HCT116 (cell line): Measurements from ENCODE around the gene RPRD1B. TPM values are rescaled to one million over a fixed set of nuclear protein-coding genes. Genes with fewer than 3 reads are reported as not detected.

Source experiments
- ATAC-seq: fragments of 200-7000 bp; cut with Tn5 transposase; 2 replicates; pipeline ENCODE4 v1.9.1; 2020; ENCODE audit warnings: mild to moderate bottlenecking, moderate library complexity
- BruUV-seq: library from RNA; stranded (reverse); fragments of 400-500 nt; replicated peaks from 2 replicates; lab custom pipeline; 2021; lab: Mats Ljungman, UMichigan
- CTCF ChIA-PET: fragments of 300-600 bp; sonication (Branson Sonifier 250); formaldehyde crosslinking; loops from one replicate; lab custom pipeline; 2021; ENCODE audit warnings: antibody characterized with exemption; lab: Charles Lee
- POLR2A ChIA-PET: fragments of 300-600, 350-600 bp; sonication (Branson Sonifier 250); formaldehyde crosslinking; loops from one replicate; lab custom pipeline; 2021; ENCODE audit warnings: antibody characterized with exemption; lab: Charles Lee
- RAD21 ChIA-PET, 2 experiments: fragments of 300-600 bp; sonication (Branson Sonifier 250); formaldehyde crosslinking; loops; one replicate each; lab custom pipeline; 2023; ENCODE audit warnings: low total read pairs in 2 of 2; ENCODE audit not compliant: uncharacterized antibody in 2 of 2, unreplicated experiment in 2 of 2, low non-redundant PET in 1 of 2; lab: Charles Lee
- DNase-seq: peaks from one replicate; pipeline ENCODE4 v3.0.0-alpha.2; 2010; ENCODE audit warnings: low read depth, low spot score
- H2AFZ ChIP-seq: fragments of 200-600 bp; shearing (Covaris generic), sonication (generic); 2 replicates; pipeline ENCODE4 v1.6.1; 2017; ENCODE audit warnings: low read depth, mixed run types, mixed read lengths, antibody characterized with exemption, low read length; ENCODE audit not compliant: poor library complexity, severe bottlenecking
- H3K27ac ChIP-seq: 2 replicates; pipeline ENCODE4 v1.5.1; 2012; ENCODE audit warnings: low read depth, low read length
- H3K27me3 ChIP-seq: fragments of 200-600 bp; sonication (generic); 2 replicates; pipeline ENCODE4 v1.6.1; 2016; ENCODE audit warnings: mixed run types, low read length, mixed read lengths; ENCODE audit not compliant: insufficient read depth
- H3K36me3 ChIP-seq, 2 experiments: fragments of 200-500 bp in 1 of 2; fragments of 200-600 bp in 1 of 2; sonication (Bioruptor generic) in 1 of 2; sonication (generic) in 1 of 2; 2 replicates each; pipeline versions ENCODE4 v1.5.1 to v1.6.1; 2014 to 2016; ENCODE audit warnings: low read length in 2 of 2, inconsistent platforms in 1 of 2, mixed read lengths in 1 of 2, mixed run types in 1 of 2; ENCODE audit not compliant: insufficient read depth in 2 of 2, control insufficient read depth in 1 of 2
- H3K4me1 ChIP-seq, 2 experiments: fragments of 200-600 bp in 1 of 2; sonication (generic) in 1 of 2; 2 replicates each; pipeline versions ENCODE4 v1.5.1 to v1.6.1; 2012 to 2017; ENCODE audit warnings: low read length in 2 of 2, inconsistent platforms in 1 of 2, mild to moderate bottlenecking in 1 of 2, mixed read lengths in 1 of 2, mixed run types in 1 of 2, moderate library complexity in 1 of 2; ENCODE audit not compliant: insufficient read depth in 2 of 2, control insufficient read depth in 1 of 2
- H3K4me2 ChIP-seq: fragments of 200-600 bp; sonication (generic); 2 replicates; pipeline ENCODE4 v1.6.1; 2017; ENCODE audit warnings: mixed run types, low read length, mixed read lengths
- H3K4me3 ChIP-seq, 2 experiments: fragments of 200-600 bp in 1 of 2; sonication (generic) in 1 of 2; replicated peaks in 1 of 2; 2 replicates each; pipeline ENCODE4 v1.5.1; 2011 to 2016; ENCODE audit warnings: low read length in 2 of 2, control low read depth in 1 of 2, low read depth in 1 of 2, mild to moderate bottlenecking in 1 of 2, mixed read lengths in 1 of 2, mixed run types in 1 of 2
- H3K79me2 ChIP-seq: fragments of 200-600 bp; sonication (generic); 2 replicates; pipeline ENCODE4 v1.6.1; 2017; ENCODE audit warnings: mild to moderate bottlenecking, mixed run types, low read length, moderate library complexity, mixed read lengths; ENCODE audit not compliant: insufficient read depth
- H3K9ac ChIP-seq: fragments of 200-600 bp; sonication (generic); 2 replicates; pipeline ENCODE4 v1.6.1; 2016; ENCODE audit warnings: low read length, mixed read lengths
- H3K9me2 ChIP-seq: fragments of 200-600 bp; sonication (generic), shearing (Covaris generic); 2 replicates; pipeline ENCODE4 v1.6.1; 2017; ENCODE audit warnings: mixed run types, mild to moderate bottlenecking, moderate library complexity; ENCODE audit not compliant: insufficient read depth
- H3K9me3 ChIP-seq, 2 experiments: fragments of 200-500 bp in 1 of 2; fragments of 200-600 bp in 1 of 2; sonication (Bioruptor generic) in 1 of 2; sonication (generic) in 1 of 2; 2 replicates each; pipeline ENCODE4 v1.6.1; 2014 to 2017; ENCODE audit warnings: low read length in 2 of 2, mixed read lengths in 2 of 2, inconsistent platforms in 1 of 2, low read depth in 1 of 2, mild to moderate bottlenecking in 1 of 2, mixed run types in 1 of 2, moderate library complexity in 1 of 2; ENCODE audit not compliant: control insufficient read depth in 1 of 2, insufficient read depth in 1 of 2
- H4K20me1 ChIP-seq: fragments of 200-600 bp; sonication (generic), shearing (Covaris generic); 2 replicates; pipeline ENCODE4 v1.6.1; 2017; ENCODE audit warnings: mixed run types, mild to moderate bottlenecking, moderate library complexity; ENCODE audit not compliant: insufficient read depth
- CBX3 ChIP-seq: IDR thresholded peaks from 2 replicates; pipeline ENCODE4 v1.6.1; 2012; ENCODE audit warnings: low read depth
- CEBPB ChIP-seq: IDR thresholded peaks from 2 replicates; pipeline ENCODE4 v1.6.1; 2012; ENCODE audit warnings: low read depth
- ELF1 ChIP-seq: IDR thresholded peaks from 2 replicates; pipeline ENCODE4 v1.6.1; 2012; ENCODE audit warnings: low read depth, borderline replicate concordance
- EZH2 ChIP-seq: fragments of 200-600 bp; sonication (generic); IDR thresholded peaks from 2 replicates; pipeline ENCODE4 v1.6.1; 2017; ENCODE audit warnings: antibody characterized with exemption, mixed run types
- FOSL1 ChIP-seq: IDR thresholded peaks from 2 replicates; pipeline ENCODE4 v1.6.1; 2012; ENCODE audit warnings: low read depth
- JUND ChIP-seq: IDR thresholded peaks from 2 replicates; pipeline ENCODE4 v1.6.1; 2012
- SIN3A ChIP-seq: IDR thresholded peaks from 2 replicates; pipeline ENCODE4 v1.6.1; 2012; ENCODE audit warnings: low read depth
- SRF ChIP-seq: IDR thresholded peaks from 2 replicates; pipeline ENCODE4 v1.6.1; 2012; ENCODE audit warnings: low read depth
- TCF7L2 ChIP-seq: IDR thresholded peaks from 2 replicates; pipeline ENCODE4 v1.7.0; 2011; ENCODE audit warnings: borderline replicate concordance, inconsistent platforms; ENCODE audit not compliant: insufficient read depth, insufficient read length; ENCODE audit errors: extremely low read depth
- YY1 ChIP-seq: IDR thresholded peaks from 2 replicates; pipeline ENCODE4 v1.6.1; 2011; ENCODE audit warnings: low read length, low read depth, moderate library complexity, mild to moderate bottlenecking; ENCODE audit not compliant: insufficient replicate concordance; ENCODE audit errors: extremely low read depth
- intact Hi-C: fragments of 100-400 bp; cut with micrococcal nuclease; formaldehyde crosslinking; loops from 2 replicates; pipeline ENCODE4 v1.10.0; 2022
- total RNA-seq: library from RNA; stranded (reverse); gene quantifications from one replicate; pipeline ENCODE4 v1.2.1, GENCODE V29; 2021; ENCODE audit not compliant: unreplicated experiment
- TF ChIP-seq, protein P1 (sequence below), 3 experiments: fragments of 200-600 bp in 1 of 3; sonication (generic) in 1 of 3; IDR thresholded peaks in 2 of 3; conservative IDR thresholded peaks in 1 of 3; 2 replicates each; pipeline ENCODE4 v1.5.1; 2012 to 2017; ENCODE audit warnings: low read depth in 2 of 3, low read length in 2 of 3, antibody characterized with exemption in 1 of 3, borderline replicate concordance in 1 of 3, control low read depth in 1 of 3, mild to moderate bottlenecking in 1 of 3, mixed read lengths in 1 of 3, mixed run types in 1 of 3, moderate library complexity in 1 of 3; ENCODE audit not compliant: insufficient read depth in 1 of 3
- TF ChIP-seq, protein P2 (sequence below): IDR thresholded peaks from 2 replicates; pipeline ENCODE4 v1.6.1; 2012

Gene RPRD1B
- total RNA-seq, 1 experiment from 2014 or later: 30.7 TPM

DNA sequence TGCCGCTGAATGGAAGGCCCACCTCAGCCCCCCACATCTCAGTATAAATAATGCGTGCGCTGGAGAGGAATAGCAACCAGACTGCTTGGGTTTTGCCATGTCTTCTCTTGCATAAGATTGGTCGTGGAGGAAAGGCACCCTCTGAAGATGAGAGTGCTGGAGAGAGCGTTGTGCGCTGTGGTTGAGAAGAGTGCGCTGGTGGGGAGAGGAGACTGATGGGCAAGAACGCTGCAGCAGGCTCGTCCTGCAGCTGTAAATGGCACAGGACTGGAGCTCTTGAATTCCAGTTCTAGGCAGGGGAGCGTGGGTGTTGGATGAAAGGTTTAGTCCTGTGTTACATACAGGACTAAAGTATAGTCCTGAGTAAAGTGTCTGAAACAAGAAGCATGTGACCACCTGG is 51.5 kb downstream of the RPRD1B start:
- no peak overlapping the region for H3K4me3 ChIP-seq
- H3K9me3 ChIP-seq: no peaks in the 10 kb centered on the region
- no peak for ATAC-seq
- H2AFZ ChIP-seq: no peak overlapping the region
- ChIA-PET POLR2A (no interaction called here), RAD21 (no interaction called here)
- no peaks in the 10 kb centered on the region for H3K27me3 ChIP-seq
- no peak overlapping the region for H3K9ac ChIP-seq
- no TSS peak for BruUV-seq
- peaks cover 8 to 12% of the 10 kb centered on the region in 2 experiments; a peak in 2 of 4 replicates for H3K36me3 ChIP-seq
- H3K79me2 ChIP-seq: peaks cover 28% of the 10 kb centered on the region
- intact Hi-C loops: no loop called here
- no peaks in the 10 kb centered on the region for H4K20me1 ChIP-seq
- no peaks in the 10 kb centered on the region for H3K9me2 ChIP-seq
- H3K4me2 ChIP-seq: no peak overlapping the region
- DNase-seq: no peak
- TF ChIP-seq TCF7L2 (no peak), YY1 (no peak), EZH2 (no peak), JUND (no peak), FOSL1 (no peak), SRF (no peak), CBX3 (no peak), SIN3A (no peak), CEBPB (no peak), ELF1 (no peak)
- TF ChIP-seq, protein P1, sequence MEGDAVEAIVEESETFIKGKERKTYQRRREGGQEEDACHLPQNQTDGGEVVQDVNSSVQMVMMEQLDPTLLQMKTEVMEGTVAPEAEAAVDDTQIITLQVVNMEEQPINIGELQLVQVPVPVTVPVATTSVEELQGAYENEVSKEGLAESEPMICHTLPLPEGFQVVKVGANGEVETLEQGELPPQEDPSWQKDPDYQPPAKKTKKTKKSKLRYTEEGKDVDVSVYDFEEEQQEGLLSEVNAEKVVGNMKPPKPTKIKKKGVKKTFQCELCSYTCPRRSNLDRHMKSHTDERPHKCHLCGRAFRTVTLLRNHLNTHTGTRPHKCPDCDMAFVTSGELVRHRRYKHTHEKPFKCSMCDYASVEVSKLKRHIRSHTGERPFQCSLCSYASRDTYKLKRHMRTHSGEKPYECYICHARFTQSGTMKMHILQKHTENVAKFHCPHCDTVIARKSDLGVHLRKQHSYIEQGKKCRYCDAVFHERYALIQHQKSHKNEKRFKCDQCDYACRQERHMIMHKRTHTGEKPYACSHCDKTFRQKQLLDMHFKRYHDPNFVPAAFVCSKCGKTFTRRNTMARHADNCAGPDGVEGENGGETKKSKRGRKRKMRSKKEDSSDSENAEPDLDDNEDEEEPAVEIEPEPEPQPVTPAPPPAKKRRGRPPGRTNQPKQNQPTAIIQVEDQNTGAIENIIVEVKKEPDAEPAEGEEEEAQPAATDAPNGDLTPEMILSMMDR (IDR thresholded peaks at IDR 0.05 in 2 of 3, conservative IDR thresholded peaks at IDR 0.05 in 1 of 3; ENCODE audit: borderline replicate concordance in 1 of 3, insufficient read depth in 1 of 3, low read depth in 2 of 3, low read length in 2 of 3): no peak
- TF ChIP-seq, protein P2, sequence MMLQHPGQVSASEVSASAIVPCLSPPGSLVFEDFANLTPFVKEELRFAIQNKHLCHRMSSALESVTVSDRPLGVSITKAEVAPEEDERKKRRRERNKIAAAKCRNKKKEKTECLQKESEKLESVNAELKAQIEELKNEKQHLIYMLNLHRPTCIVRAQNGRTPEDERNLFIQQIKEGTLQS: no peak
- TF ChIP-seq, all 23 proteins: peak for 0
- CTCF ChIA-PET: interaction anchor here (1.2 to 1.6 kb wide), 2 partner anchors 12 to 27 kb away, joined by 5 to 6 read pairs; no protein-coding TSS in a partner anchor
- no peaks in the 10 kb centered on the region for H3K4me1 ChIP-seq
- H3K27ac ChIP-seq: no peak overlapping the region
